OCI-LY1 (cell line): ENCODE results near the gene SLC4A5.

Source experiments
- CTCF ChIP-seq: fragments of 200-600 bp; sonication (generic), shearing (Covaris generic); IDR thresholded peaks from 2 replicates; pipeline ENCODE4 v1.5.1; 2017; ENCODE audit warnings: mild to moderate bottlenecking, antibody characterized with exemption, low read length, moderate library complexity, mixed read lengths
- EZH2 ChIP-seq: fragments of 200-600 bp; sonication (generic), shearing (Covaris generic); IDR thresholded peaks from 2 replicates; pipeline ENCODE4 v1.8.0; 2017; ENCODE audit warnings: borderline replicate concordance, mixed run types, mild to moderate bottlenecking, antibody characterized with exemption, low read length, moderate library complexity, mixed read lengths

DNA sequence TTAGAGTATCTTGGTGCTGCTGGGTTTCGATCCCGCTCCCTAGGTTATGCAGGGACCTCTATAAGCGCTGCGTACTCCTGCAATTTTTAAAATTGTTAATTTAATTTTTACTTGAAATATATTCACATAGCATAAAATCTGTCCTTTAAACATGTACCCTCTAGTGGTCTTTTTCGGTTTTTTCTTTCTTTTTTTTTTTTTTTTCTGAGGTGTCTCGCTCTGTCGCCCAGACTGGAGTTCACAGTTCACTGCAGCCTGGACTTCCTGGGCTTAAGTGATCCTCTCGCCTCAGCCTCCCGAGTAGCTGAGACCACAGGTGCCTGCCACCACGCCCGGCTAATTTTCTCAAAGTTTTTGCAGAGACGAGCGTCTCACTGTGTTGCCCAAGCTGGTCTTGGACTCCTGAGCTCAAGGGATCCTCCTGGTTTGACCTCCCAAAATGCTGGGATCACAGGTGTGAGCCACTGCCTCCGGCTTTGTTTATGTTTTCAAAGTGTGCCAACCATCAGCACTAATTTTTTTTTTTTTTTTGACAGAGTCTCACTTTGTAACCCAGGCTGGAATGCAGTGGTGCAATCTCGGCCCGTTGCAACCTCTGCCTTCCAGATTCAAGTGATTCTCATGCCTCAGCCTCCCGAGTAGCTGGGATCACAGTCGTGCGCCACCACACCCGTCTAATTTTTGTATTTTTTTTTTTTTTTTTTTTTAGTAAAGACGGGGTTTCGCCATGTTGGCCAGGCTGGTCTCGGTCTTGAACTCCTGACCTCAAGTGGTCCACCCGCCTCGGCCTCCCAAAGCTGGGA lies 164.0 kb downstream of the SLC4A5 start:
- TF ChIP-seq CTCF (peak; percentile 38), EZH2 (no peak)
